Transverse colon (tissue), 4 donors: ENCODE measurements around the gene FNDC5. TPM values are rescaled to one million over a fixed set of nuclear protein-coding genes. Genes with fewer than 3 reads are reported as not detected.
A peak's percentile ranks its signal among the peaks of the same experiment; 100 is the strongest.

Experiments
- DNase-seq: peaks from one replicate; pipeline ENCODE4 v3.0.0-alpha.2; 2019
- H3K27ac ChIP-seq, 4 donors: fragments of 200-600 bp; sonication (generic); 2 replicates each; pipeline ENCODE4 v1.5.1; 2016 to 2018; ENCODE audit warnings: inconsistent platforms in 4 of 4
- H3K27me3 ChIP-seq: fragments of 200-600 bp; sonication (generic); 2 replicates; pipeline ENCODE4 v1.5.1; 2017; ENCODE audit warnings: inconsistent platforms
- H3K36me3 ChIP-seq, 4 donors: fragments of 200-600 bp; sonication (generic); 2 replicates each; pipeline ENCODE4 v1.5.1; 2017 to 2019; ENCODE audit warnings: inconsistent platforms in 4 of 4
- H3K4me1 ChIP-seq, 4 donors: fragments of 200-600 bp; sonication (generic); 2 replicates each; pipeline ENCODE4 v1.5.1; 2017 to 2020; ENCODE audit warnings: inconsistent platforms in 4 of 4
- H3K4me3 ChIP-seq, 4 donors: fragments of 200-600 bp; sonication (generic); 1 replicate in 1 of 4; 2 replicates in 3 of 4; pipeline versions ENCODE4 v1.5.1 to v1.6.1; 2017 to 2019; ENCODE audit warnings: inconsistent platforms in 4 of 4
- H3K9me3 ChIP-seq, 2 donors: fragments of 200-600 bp; sonication (generic); 2 replicates each; pipeline ENCODE4 v1.5.1; 2017 to 2019; ENCODE audit warnings: inconsistent platforms in 2 of 2
- CTCF ChIP-seq, 5 experiments: fragments of 200-600 bp in 3 of 5; fragments of 450-650 bp in 2 of 5; sonication (generic) in 3 of 5; IDR thresholded peaks; 1 replicate in 2 of 5; 2 replicates in 3 of 5; pipeline ENCODE4 v1.5.1; 2016 to 2017; ENCODE audit warnings: antibody characterized with exemption in 5 of 5, inconsistent platforms in 3 of 5, mild to moderate bottlenecking in 2 of 5, moderate library complexity in 1 of 5
- EP300 ChIP-seq: sonication (generic); formaldehyde crosslinking; IDR thresholded peaks from one replicate; pipeline ENCODE4 v1.6.1; 2017; ENCODE audit warnings: antibody characterized with exemption, low read depth
- POLR2A ChIP-seq: fragments of 450-650 bp; IDR thresholded peaks from one replicate; pipeline ENCODE4 v1.6.1; 2016; ENCODE audit warnings: antibody characterized with exemption, mild to moderate bottlenecking, moderate library complexity
- POLR2AphosphoS5 ChIP-seq, 3 donors: sonication (generic); formaldehyde crosslinking; IDR thresholded peaks; one replicate each; pipeline ENCODE4 v1.6.1; 2016; ENCODE audit warnings: antibody characterized with exemption in 3 of 3
- WGBS, 2 donors: methylation state at CpG; one replicate each; pipeline ENCODE4 v1.1.5; 2018; ENCODE audit warnings: low coverage in 1 of 2; 5-methylcytosine and 5-hydroxymethylcytosine counted together
- in situ Hi-C, 4 donors: fragments of 200-750 bp; cut with MboI; loops; one replicate each; pipeline versions ENCODE4 v1.15.0 to v1.15.1; 2017; ENCODE audit warnings: low sequenced_read_pairs in 3 of 4, low pct_ligation_motif_present in 1 of 4, low pct_unique_long_range_greater_than_20kb in 1 of 4
- intact Hi-C: fragments of 100-400 bp; cut with DNase I; formaldehyde crosslinking; loops from one replicate; pipeline ENCODE4 v1.15.1; 2023; ENCODE audit warnings: low total_unique reads
- total RNA-seq, 4 donors: library from RNA; depleted of rRNA; stranded (reverse); fragments of >200 nt; gene quantifications; one replicate each; pipeline ENCODE4 v1.1.0, GENCODE V29; 2016

FNDC5 gene
- total RNA-seq, result under 1 TPM in 2 of 4 donors, not detected in 2; 0.32 to 0.55 TPM

- H3K27me3 ChIP-seq, result peaks cover 34% of the 10 kb centered on the region
Observed at GRCh38 chr1:32870615-32871363, at the start of gene FNDC5. FNDC5 (minus strand) TSS chr1:32870912.

GRCh38 chr1:32919811-32920733 is 49.4 kb upstream of the FNDC5 start:
- intact Hi-C loops, result no loop called here
- in situ Hi-C loops, result no loop called here
- Histone ChIP-seq H3K36me3 (no peaks in the 10 kb centered on the region), H3K4me3 (no peak overlapping the region), H3K9me3 (no peaks in the 10 kb centered on the region), H3K4me1 (peaks cover 4 to 35% (median 18%) of the 10 kb centered on the region in 4 donors), H3K27me3 (peaks cover 24% of the 10 kb centered on the region), H3K27ac (no peak overlapping the region)
- DNase-seq, result no peak
- TF ChIP-seq POLR2AphosphoS5 (IDR thresholded peaks at IDR 0.05), result no peak
- no peak for TF ChIP-seq EP300
- 84 to 87% methylated on average over 6 to 11 of the region's 11 CpGs for WGBS, 2 donors

More at GRCh38 chr1:32870615-32871363, at the start of gene FNDC5:
- WGBS, 2 donors, result 4% methylated on average over 41 of the region's 99 CpGs; no CpG with 5 or more reads in 1 of the 2 donors
- TF ChIP-seq CTCF (IDR thresholded peaks at IDR 0.05), result no peak
- no peak for TF ChIP-seq POLR2AphosphoS5 (IDR thresholded peaks at IDR 0.05)
- TF ChIP-seq EP300, result no peak
- H3K9me3 ChIP-seq, result no peaks in the 10 kb centered on the region
- no peak within 1 kb of the TSS for H3K27ac ChIP-seq
- no peaks in the 10 kb centered on the region for H3K36me3 ChIP-seq
- in situ Hi-C loops (no loop called here), intact Hi-C loops (no loop called here)
- DNase-seq, result no peak
- H3K4me3 ChIP-seq, result peak within 1 kb of the TSS in 3 of 4 donors; percentile 33 to 56 (median 37)
- peaks cover 5 to 25% (median 15%) of the 10 kb centered on the region in 4 donors for H3K4me1 ChIP-seq

- Histone ChIP-seq H3K36me3 (no peaks in the 10 kb centered on the region), H3K27ac (peak overlapping the region in 1 of 4 donors; percentile 38), H3K4me1 (peaks cover 3 to 26% (median 12%) of the 10 kb centered on the region in 4 donors), H3K4me3 (no peak overlapping the region), H3K9me3 (no peaks in the 10 kb centered on the region), H3K27me3 (peaks cover 12% of the 10 kb centered on the region)
- 44 to 45% methylated on average over 1 of the region's 1 CpG for WGBS, 2 donors
- DNase-seq, result no peak
- in situ Hi-C loops, result no loop called here
- intact Hi-C loops, result no loop called here
- TF ChIP-seq EP300 (no peak), POLR2A (no peak), POLR2AphosphoS5 (IDR thresholded peaks at IDR 0.05) (no peak), CTCF (IDR thresholded peaks at IDR 0.05) (no peak)
Observed at GRCh38 chr1:32918179-32918578, 47.5 kb upstream of the FNDC5 start.

- Histone ChIP-seq H3K4me3 (no peak overlapping the region), H3K9me3 (no peaks in the 10 kb centered on the region), H3K27me3 (peaks cover 5% of the 10 kb centered on the region), H3K36me3 (no peaks in the 10 kb centered on the region), H3K4me1 (peaks cover 3 to 26% (median 12%) of the 10 kb centered on the region in 4 donors), H3K27ac (peak overlapping the region in 3 of 4 donors; percentile 38 to 69 (median 62))
- in situ Hi-C loops (no loop called here), intact Hi-C loops (no loop called here)
- no peak for DNase-seq
- WGBS, 2 donors, result 58 to 62% methylated on average over 2 to 7 of the region's 7 CpGs
- TF ChIP-seq CTCF (IDR thresholded peaks at IDR 0.05), result no peak
- TF ChIP-seq EP300, result no peak
- TF ChIP-seq POLR2AphosphoS5 (IDR thresholded peaks at IDR 0.05), result no peak
- no peak for TF ChIP-seq POLR2A
Observed at GRCh38 chr1:32917521-32917920, 46.8 kb upstream of the FNDC5 start.
